Measurements from ENCODE around the gene CCDC71.
A peak's percentile ranks its signal among the peaks of the same experiment; 100 is the strongest.

CCDC71 gene

GRCh38 chr3:49135499-49135898 lies 30.6 kb downstream of the CCDC71 start:
- Histone ChIP-seq H3K4ac (ENCODE audit: low read depth in 1 of 2, low read length in 2 of 2) (no peak overlapping the region), H3K27me3 (ENCODE audit: control insufficient read depth in 1 of 2, insufficient read depth in 1 of 2, low read length in 2 of 2) (peaks cover 11 to 13% of the 10 kb centered on the region in 2 experiments), H3K36me3 (ENCODE audit: control insufficient read depth in 1 of 2, insufficient read depth in 2 of 2, low read depth in 1 of 2, low read length in 2 of 2) (peaks cover 12 to 15% of the 10 kb centered on the region in 2 experiments), H3K79me1 (replicated peaks; ENCODE audit: low read length, poor library complexity, severe bottlenecking) (peaks cover 12% of the 10 kb centered on the region), H2BK5ac (ENCODE audit: low read depth, low read length, poor library complexity, severe bottlenecking) (no peak overlapping the region), H3K9ac (ENCODE audit: low read length) (no peak overlapping the region), H3K4me3 (ENCODE audit: insufficient read depth in 1 of 2, low read depth in 1 of 2, low read length in 2 of 2) (no peak overlapping the region), H3K14ac (ENCODE audit: low read length in 2 of 2) (no peak overlapping the region), H2BK15ac (ENCODE audit: low read depth, poor library complexity, severe bottlenecking) (no peak overlapping the region), H4K91ac (ENCODE audit: low read length) (no peak overlapping the region), H2BK120ac (ENCODE audit: low read depth, low read length) (no peak overlapping the region), H4K8ac (ENCODE audit: low read length) (no peak overlapping the region), H2AK5ac (ENCODE audit: low read length, severe bottlenecking) (no peak overlapping the region), H3K18ac (ENCODE audit: low read depth in 1 of 2, low read length in 2 of 2) (no peak overlapping the region), H3K4me2 (ENCODE audit: low read length, poor library complexity, severe bottlenecking) (no peak overlapping the region), H3K4me1 (ENCODE audit: control insufficient read depth, insufficient read depth, low read depth, low read length) (peaks cover 33% of the 10 kb centered on the region), H2BK12ac (ENCODE audit: low read length in 2 of 2) (peak overlapping the region in 1 of 2 experiments; percentile 33), H3K27ac (ENCODE audit: low read length, poor library complexity, severe bottlenecking) (no peak overlapping the region), H3K23ac (ENCODE audit: low read length in 2 of 2) (no peak overlapping the region), H2AFZ (ENCODE audit: low read depth, low read length) (no peak overlapping the region), H3K9me3 (ENCODE audit: control insufficient read depth, low read length) (no peaks in the 10 kb centered on the region)
- WGBS, result 81% methylated on average over 4 of the region's 4 CpGs
- no peak for DNase-seq

- Histone ChIP-seq H2BK15ac (ENCODE audit: low read depth, poor library complexity, severe bottlenecking) (peak overlapping the region; percentile 20), H3K27ac (ENCODE audit: low read length, poor library complexity, severe bottlenecking) (no peak overlapping the region), H4K8ac (ENCODE audit: low read length) (peak overlapping the region; percentile 66), H2BK5ac (ENCODE audit: low read depth, low read length, poor library complexity, severe bottlenecking) (no peak overlapping the region), H3K4me1 (ENCODE audit: control insufficient read depth, insufficient read depth, low read depth, low read length) (peaks cover 35% of the 10 kb centered on the region), H3K23ac (ENCODE audit: low read length in 2 of 2) (peak overlapping the region in 1 of 2 experiments; percentile 28), H2BK120ac (ENCODE audit: low read depth, low read length) (no peak overlapping the region), H3K4me2 (ENCODE audit: low read length, poor library complexity, severe bottlenecking) (no peak overlapping the region), H3K9me3 (ENCODE audit: control insufficient read depth, low read length) (no peaks in the 10 kb centered on the region), H4K91ac (ENCODE audit: low read length) (peak overlapping the region; percentile 46), H3K14ac (ENCODE audit: low read length in 2 of 2) (no peak overlapping the region), H3K18ac (ENCODE audit: low read depth in 1 of 2, low read length in 2 of 2) (no peak overlapping the region), H3K79me1 (replicated peaks; ENCODE audit: low read length, poor library complexity, severe bottlenecking) (peaks cover 19% of the 10 kb centered on the region), H3K4ac (ENCODE audit: low read depth in 1 of 2, low read length in 2 of 2) (peak overlapping the region in 1 of 2 experiments; percentile 69), H2AK5ac (ENCODE audit: low read length, severe bottlenecking) (peak overlapping the region; percentile 49), H3K27me3 (ENCODE audit: control insufficient read depth in 1 of 2, insufficient read depth in 1 of 2, low read length in 2 of 2) (peaks cover 6 to 8% of the 10 kb centered on the region in 2 experiments), H3K36me3 (ENCODE audit: control insufficient read depth in 1 of 2, insufficient read depth in 2 of 2, low read depth in 1 of 2, low read length in 2 of 2) (peaks cover 20 to 23% of the 10 kb centered on the region in 2 experiments), H2BK12ac (ENCODE audit: low read length in 2 of 2) (peak overlapping the region in 1 of 2 experiments; percentile 84), H3K4me3 (ENCODE audit: insufficient read depth in 1 of 2, low read depth in 1 of 2, low read length in 2 of 2) (peak overlapping the region in 1 of 2 experiments; percentile 92), H2AFZ (ENCODE audit: low read depth, low read length) (no peak overlapping the region), H3K9ac (ENCODE audit: low read length) (no peak overlapping the region)
- DNase-seq, result no peak
- 65% methylated on average over 3 of the region's 3 CpGs for WGBS
Measured at GRCh38 chr3:49134471-49135265, 31.5 kb downstream of the CCDC71 start.

GRCh38 chr3:49133226-49133951 lies 32.7 kb downstream of the CCDC71 start:
- peak overlapping the region in 1 of 2 experiments; percentile 2 for H3K23ac ChIP-seq (ENCODE audit: low read length in 2 of 2)
- no peaks in the 10 kb centered on the region for H3K9me3 ChIP-seq (ENCODE audit: control insufficient read depth, low read length)
- H2BK12ac ChIP-seq (ENCODE audit: low read length in 2 of 2), result peak overlapping the region; percentile 4 to 12
- peak overlapping the region; percentile 73 to 92 for H3K4me3 ChIP-seq (ENCODE audit: insufficient read depth in 1 of 2, low read depth in 1 of 2, low read length in 2 of 2)
- H3K27me3 ChIP-seq (ENCODE audit: control insufficient read depth in 1 of 2, insufficient read depth in 1 of 2, low read length in 2 of 2), result peaks cover 4 to 6% of the 10 kb centered on the region in 2 experiments
- peak overlapping the region; percentile 64 for H3K4me2 ChIP-seq (ENCODE audit: low read length, poor library complexity, severe bottlenecking)
- peak overlapping the region; percentile 95 for H2BK15ac ChIP-seq (ENCODE audit: low read depth, poor library complexity, severe bottlenecking)
- peak overlapping the region; percentile 79 for H4K91ac ChIP-seq (ENCODE audit: low read length)
- H3K4me1 ChIP-seq (ENCODE audit: control insufficient read depth, insufficient read depth, low read depth, low read length), result peaks cover 41% of the 10 kb centered on the region
- H4K8ac ChIP-seq (ENCODE audit: low read length), result peak overlapping the region; percentile 97
- H3K79me1 ChIP-seq (replicated peaks; ENCODE audit: low read length, poor library complexity, severe bottlenecking), result peaks cover 30% of the 10 kb centered on the region
- H3K14ac ChIP-seq (ENCODE audit: low read length in 2 of 2), result peak overlapping the region in 1 of 2 experiments; percentile 5
- under 1% methylated on average over 27 of the region's 30 CpGs for WGBS
- H3K27ac ChIP-seq (ENCODE audit: low read length, poor library complexity, severe bottlenecking), result peak overlapping the region; percentile 91
- peak overlapping the region; percentile 95 for H2AFZ ChIP-seq (ENCODE audit: low read depth, low read length)
- DNase-seq, result peak; percentile 94
- peaks cover 33 to 36% of the 10 kb centered on the region in 2 experiments for H3K36me3 ChIP-seq (ENCODE audit: control insufficient read depth in 1 of 2, insufficient read depth in 2 of 2, low read depth in 1 of 2, low read length in 2 of 2)
- H2AK5ac ChIP-seq (ENCODE audit: low read length, severe bottlenecking), result no peak overlapping the region
- peak overlapping the region; percentile 90 for H3K9ac ChIP-seq (ENCODE audit: low read length)
- H3K4ac ChIP-seq (ENCODE audit: low read depth in 1 of 2, low read length in 2 of 2), result peak overlapping the region; percentile 27 to 97
- H2BK120ac ChIP-seq (ENCODE audit: low read depth, low read length), result peak overlapping the region; percentile 93
- peak overlapping the region; percentile 79 for H2BK5ac ChIP-seq (ENCODE audit: low read depth, low read length, poor library complexity, severe bottlenecking)
- H3K18ac ChIP-seq (ENCODE audit: low read depth in 1 of 2, low read length in 2 of 2), result peak overlapping the region; percentile 89

All from mesenchymal stem cell (in vitro differentiated cells and primary cell).